GM12878 (cell line): Measurements from ENCODE around the gene CAMTA1. TPM values are rescaled to one million over a fixed set of nuclear protein-coding genes. Genes with fewer than 3 reads are reported as not detected.

Source experiments
- ATAC-seq: fragments of 200-7000 bp; cut with Tn5 transposase; 3 replicates; pipeline ENCODE4 v1.9.1; 2020; ENCODE audit warnings: mild to moderate bottlenecking, moderate library complexity
- BruUV-seq: library from RNA; stranded (reverse); fragments of 400-500 nt; replicated peaks from 2 replicates; lab custom pipeline; 2021; lab: Mats Ljungman, UMichigan
- CTCF ChIA-PET: fragments of 300-600 bp; sonication (Branson Sonifier 250); formaldehyde crosslinking; extraction: SDS; loops from one replicate; lab custom pipeline; 2021; ENCODE audit warnings: inconsistent platforms; lab: Yijun Ruan, JAX
- POLR2A ChIA-PET: fragments of 350-600 bp; formaldehyde crosslinking; extraction: SDS; loops from one replicate; lab custom pipeline; 2021; ENCODE audit warnings: inconsistent platforms; lab: Charles Lee
- RAD21 ChIA-PET: fragments of 300-600 bp; sonication (Branson Sonifier 250); formaldehyde crosslinking; loops from one replicate; lab custom pipeline; 2023; ENCODE audit warnings: antibody characterized with exemption; ENCODE audit not compliant: unreplicated experiment; lab: Charles Lee
- SMC1A ChIA-PET: fragments of 300-600 bp; sonication (Branson Sonifier 250); formaldehyde crosslinking; loops from one replicate; lab custom pipeline; 2023; ENCODE audit not compliant: unreplicated experiment, uncharacterized antibody; lab: Charles Lee
- DNase-seq: peaks from one replicate; pipeline ENCODE4 v3.0.0-alpha.2; 2011; ENCODE audit warnings: low read depth, low spot score
- FAIRE-seq: peaks from 3 replicates; lab custom pipeline; 2011; peaks lifted over from hg19 to GRCh38; lab: Jason Lieb, UNC
- H2AFZ ChIP-seq: 2 replicates; pipeline ENCODE4 v1.6.0; 2011; ENCODE audit warnings: low read depth, low read length, control low read depth; ENCODE audit not compliant: control insufficient read depth
- H3K27ac ChIP-seq: 2 replicates; pipeline ENCODE4 v1.5.1; 2011; ENCODE audit warnings: control low read depth; ENCODE audit not compliant: control insufficient read depth, insufficient read depth
- H3K27me3 ChIP-seq, 2 experiments: replicated peaks in 1 of 2; 2 replicates each; pipeline versions ENCODE4 v1.6.0 to v1.6.1; 2011; ENCODE audit warnings: low read length in 1 of 2; ENCODE audit not compliant: control insufficient read depth in 2 of 2, insufficient read depth in 2 of 2
- H3K36me3 ChIP-seq, 2 experiments: 2 replicates each; pipeline ENCODE4 v1.5.1; 2011; ENCODE audit warnings: low read length in 1 of 2; ENCODE audit not compliant: control insufficient read depth in 2 of 2, insufficient read depth in 2 of 2
- H3K4me1 ChIP-seq: 2 replicates; pipeline ENCODE4 v1.6.1; 2011; ENCODE audit warnings: mild to moderate bottlenecking, low read length, moderate library complexity, mixed read lengths; ENCODE audit not compliant: control insufficient read depth, insufficient read depth
- H3K4me2 ChIP-seq: 2 replicates; pipeline ENCODE4 v1.6.0; 2011; ENCODE audit warnings: control low read depth; ENCODE audit not compliant: control insufficient read depth, insufficient read depth
- H3K4me3 ChIP-seq: fragments of 200-600 bp; sonication (generic); 2 replicates; pipeline ENCODE4 v1.5.1; 2016
- H3K79me2 ChIP-seq: 2 replicates; pipeline ENCODE4 v1.6.0; 2011; ENCODE audit warnings: low read length; ENCODE audit not compliant: control insufficient read depth, insufficient read depth
- H3K9ac ChIP-seq: 2 replicates; pipeline ENCODE4 v1.8.0; 2011; ENCODE audit warnings: low read length, control low read depth, mixed read lengths; ENCODE audit not compliant: control insufficient read depth, insufficient read depth
- H3K9me3 ChIP-seq: replicated peaks from 3 replicates; pipeline ENCODE4 v1.5.1; 2011; ENCODE audit warnings: mild to moderate bottlenecking, low read length; ENCODE audit not compliant: control insufficient read depth, insufficient read depth
- H4K20me1 ChIP-seq: 2 replicates; pipeline ENCODE4 v1.6.0; 2011; ENCODE audit not compliant: control insufficient read depth, insufficient read depth
- CEBPB ChIP-seq, 2 experiments: fragments of 150-350 bp in 1 of 2; IDR thresholded peaks; 2 replicates each; pipeline ENCODE4 v1.6.1; 2012 to 2014; ENCODE audit warnings: low read depth in 2 of 2, low read length in 2 of 2, borderline replicate concordance in 1 of 2, inconsistent platforms in 1 of 2
- CHD1 ChIP-seq: IDR thresholded peaks from 2 replicates; pipeline ENCODE4 v1.6.1; 2012; ENCODE audit warnings: low read depth, low read length, improper control_type of control experiment
- EGR1 ChIP-seq, 2 experiments: IDR thresholded peaks; 1 replicate in 1 of 2; 2 replicates in 1 of 2; pipeline ENCODE4 v1.6.1; 2011 to 2012; ENCODE audit warnings: low read depth in 2 of 2, low read length in 2 of 2, borderline replicate concordance in 1 of 2, mild to moderate bottlenecking in 1 of 2, moderate library complexity in 1 of 2
- FOS ChIP-seq: IDR thresholded peaks from 3 replicates; pipeline ENCODE4 v1.6.1; 2011; ENCODE audit warnings: borderline replicate concordance; ENCODE audit not compliant: insufficient read length; ENCODE audit errors: extremely low read depth
- IRF4 ChIP-seq: IDR thresholded peaks from 2 replicates; pipeline ENCODE4 v1.6.1; 2011; ENCODE audit warnings: low read depth, low read length
- LARP7 ChIP-seq: fragments of 450-650 bp; IDR thresholded peaks from 2 replicates; pipeline ENCODE4 v1.6.1; 2017; ENCODE audit warnings: mild to moderate bottlenecking
- POLR2A ChIP-seq: IDR thresholded peaks from 2 replicates; pipeline ENCODE4 v1.6.1; 2011; ENCODE audit warnings: low read depth, mild to moderate bottlenecking, low read length
- REST ChIP-seq: IDR thresholded peaks from 2 replicates; pipeline ENCODE4 v1.6.1; 2012; ENCODE audit warnings: mild to moderate bottlenecking, low read depth, low read length
- SUPT20H ChIP-seq: IDR thresholded peaks from 2 replicates; pipeline ENCODE4 v1.6.1; 2011; ENCODE audit warnings: low read depth, mild to moderate bottlenecking, low read length, moderate library complexity, borderline replicate concordance; ENCODE audit not compliant: control insufficient read depth
- USF2 ChIP-seq: IDR thresholded peaks from 2 replicates; pipeline ENCODE4 v1.6.1; 2011; ENCODE audit warnings: low read depth, low read length, improper control_type of control experiment, borderline replicate concordance
- ZBTB33 ChIP-seq: fragments of 450-650 bp; IDR thresholded peaks from 2 replicates; pipeline ENCODE4 v1.6.1; 2017; ENCODE audit warnings: mild to moderate bottlenecking
- ZBTB40 ChIP-seq: fragments of 450-650 bp; IDR thresholded peaks from 2 replicates; pipeline ENCODE4 v1.6.1; 2016; ENCODE audit warnings: mild to moderate bottlenecking, moderate library complexity, borderline replicate concordance
- ZNF274 ChIP-seq: IDR thresholded peaks from one replicate; pipeline ENCODE4 v1.8.0; 2011; ENCODE audit not compliant: insufficient read length, insufficient read depth
- WGBS: methylation state at CpG from one replicate; pipeline ENCODE4 v1.1.6; 2016; ENCODE audit warnings: low lambda C conversion rate; ENCODE audit not compliant: insufficient replicate concordance, insufficient coverage; ENCODE audit errors: missing lambda C conversion rate; 5-methylcytosine and 5-hydroxymethylcytosine counted together
- in situ Hi-C: fragments of 300-500 bp; cut with MboI; formaldehyde crosslinking; loops from 9 replicates; pipeline ENCODE4 v1.14.3; 2018; ENCODE audit warnings: mixed read lengths
- intact Hi-C: fragments of 100-400 bp; cut with micrococcal nuclease; formaldehyde crosslinking; loops from one replicate; pipeline ENCODE4 v1.14.2; 2022; ENCODE audit not compliant: unreplicated experiment
- polyA plus RNA-seq, 11 experiments: library from polyadenylated mRNA; depleted of rRNA in 4 of 11; unstranded in 6 of 11; stranded (reverse) in 5 of 11; fragments of >200 nt; fragmentation: Nextera tagmentation in 4 of 11; fragmentation: Illumina TruSeq in 1 of 11; extraction: Ambion mirVana in 4 of 11; extraction: Trizol in 1 of 11; gene quantifications; 1 replicate in 1 of 11; 2 replicates in 10 of 11; pipeline versions ENCODE4 v1.2.1 to v1.2.3, GENCODE V29; 2011 to 2016; ENCODE audit warnings: inconsistent platforms in 2 of 11, missing spikeins in 2 of 11, low read depth in 1 of 11
- total RNA-seq, 4 experiments: library from RNA; depleted of rRNA in 3 of 4; stranded (reverse); fragments of >200 nt in 3 of 4; fragmentation: Illumina TruSeq in 1 of 4; extraction: Trizol in 1 of 4; gene quantifications; 2 replicates each; pipeline versions ENCODE4 v1.2.1 to v1.2.3, GENCODE V29; 2013 to 2021

Gene CAMTA1
- total and polyA plus RNA-seq, 10 of the 15 experiments (the other 5 are each of a cell fraction or from before 2014, with no cell fraction given) = 37.7 to 148 (median 76.4) TPM

- WGBS = 14% methylated on average over 6 of the region's 6 CpGs
- Histone ChIP-seq H3K27ac (no peak overlapping the region), H3K36me3 (no peaks in the 10 kb centered on the region), H3K27me3 (peaks cover 2% of the 10 kb centered on the region in 2 experiments; a peak in 3 of 4 replicates), H3K9me3 (no peaks in the 10 kb centered on the region; the same call in 2 of the 3 replicates), H3K9ac (no peak overlapping the region), H4K20me1 (no peaks in the 10 kb centered on the region), H3K4me1 (no peaks in the 10 kb centered on the region), H3K79me2 (no peaks in the 10 kb centered on the region), H2AFZ (no peak overlapping the region), H3K4me2 (no peak overlapping the region), H3K4me3 (no peak overlapping the region)
- RAD21 ChIA-PET = no interaction called here
- intact Hi-C loops = no loop called here
- FAIRE-seq (no peak), ATAC-seq (no peak), DNase-seq (no peak)
- TF ChIP-seq ZBTB33 = no peak
- no peak for TF ChIP-seq FOS
- TF ChIP-seq POLR2A = no peak
- no peak for TF ChIP-seq LARP7
- no peak for TF ChIP-seq REST
- TF ChIP-seq SUPT20H = no peak
- TF ChIP-seq USF2 = no peak
- TF ChIP-seq CHD1 = no peak
- no peak for TF ChIP-seq EGR1 (IDR thresholded peaks at IDR 0.05; ENCODE audit: borderline replicate concordance in 1 of 2, low read depth in 2 of 2, low read length in 2 of 2)
- no peak for TF ChIP-seq CEBPB (IDR thresholded peaks at IDR 0.05; ENCODE audit: borderline replicate concordance in 1 of 2, low read depth in 2 of 2, low read length in 2 of 2)
- no peak for TF ChIP-seq ZBTB40
- no peak for TF ChIP-seq IRF4
- no peak for TF ChIP-seq ZNF274
- in situ Hi-C loops = no loop called here
- CTCF ChIA-PET = no interaction called here
- SMC1A ChIA-PET = no interaction called here
- no TSS peak for BruUV-seq
- POLR2A ChIA-PET = no interaction called here
Observed at GRCh38 chr1:7295946-7296345, 510.7 kb downstream of the CAMTA1 start.
